ENCODE results near the gene STBD1.
"Not testable (repeated sequence)": the region's sequence is repeated elsewhere in the genome, so short reads cannot be mapped to it uniquely, and the experiment has no call there.

The STBD1 gene

GRCh38 chr4:76326515-76326914, 20.0 kb downstream of the STBD1 start:
- DNase-seq: no peak

GRCh38 chr4:76334885-76335284, 28.4 kb downstream of the STBD1 start:
- DNase-seq: no peak

DNA sequence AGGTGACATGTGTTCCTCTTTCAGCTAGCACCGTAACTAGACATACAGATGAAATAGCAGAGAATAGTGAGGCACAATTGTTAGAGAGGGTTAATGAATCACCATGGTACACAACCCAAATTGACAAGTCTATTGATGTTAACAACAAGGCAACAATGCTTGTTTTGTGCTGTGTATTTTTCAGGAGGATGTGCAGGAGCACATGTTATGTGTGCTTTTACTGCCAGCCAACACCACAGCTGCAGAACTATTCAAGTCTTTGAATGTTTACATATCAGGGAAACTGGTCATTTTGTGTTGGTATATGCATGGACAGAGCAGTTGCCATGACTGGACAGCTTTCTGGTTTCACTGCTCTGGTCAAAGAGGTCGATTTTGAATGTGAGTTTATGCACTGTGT, 32.8 kb downstream of the STBD1 start:
- DNase-seq: no peak

GRCh38 chr4:76341063-76341462, 34.5 kb downstream of the STBD1 start:
- DNase-seq: no peak

DNA sequence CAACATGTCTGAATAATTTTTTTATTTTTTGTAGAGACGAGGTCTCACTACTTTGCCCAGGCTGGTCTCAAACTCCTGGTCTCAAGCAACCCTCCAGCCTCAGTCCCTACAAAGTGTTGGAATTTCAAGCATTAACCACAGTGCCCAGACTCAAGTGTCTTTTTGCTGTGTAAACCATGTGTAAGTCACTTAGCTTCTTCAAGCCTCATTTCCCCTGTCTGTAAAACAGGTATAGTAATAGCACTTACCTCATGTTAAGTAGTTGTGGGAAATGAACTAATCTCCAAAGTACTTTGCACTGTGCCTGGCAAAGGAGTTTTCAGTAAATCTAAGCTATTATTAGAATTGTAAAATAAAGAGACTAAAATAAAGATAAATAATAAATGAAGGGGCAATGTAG, 35.7 kb downstream of the STBD1 start:
- DNase-seq: no peak

DNA sequence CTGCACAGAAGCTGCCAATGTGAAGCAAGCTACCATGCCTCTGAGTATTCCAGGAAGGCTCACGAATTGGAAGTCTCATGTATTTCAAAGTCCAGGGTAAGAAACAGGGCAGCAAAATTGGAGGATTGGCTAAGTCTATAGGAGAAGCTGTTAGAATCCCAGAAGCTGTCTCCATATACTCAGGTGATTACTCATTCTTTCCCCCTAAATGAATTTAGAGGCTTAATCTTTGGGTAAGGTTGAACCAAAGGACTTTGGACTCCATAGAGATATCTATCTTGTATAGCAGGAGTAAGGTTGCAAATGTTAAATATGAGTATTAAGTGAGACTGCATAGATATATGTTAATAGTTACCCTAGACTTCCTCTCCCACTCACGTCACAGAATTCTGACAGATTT, 36.3 kb downstream of the STBD1 start:
- DNase-seq: no peak

DNA sequence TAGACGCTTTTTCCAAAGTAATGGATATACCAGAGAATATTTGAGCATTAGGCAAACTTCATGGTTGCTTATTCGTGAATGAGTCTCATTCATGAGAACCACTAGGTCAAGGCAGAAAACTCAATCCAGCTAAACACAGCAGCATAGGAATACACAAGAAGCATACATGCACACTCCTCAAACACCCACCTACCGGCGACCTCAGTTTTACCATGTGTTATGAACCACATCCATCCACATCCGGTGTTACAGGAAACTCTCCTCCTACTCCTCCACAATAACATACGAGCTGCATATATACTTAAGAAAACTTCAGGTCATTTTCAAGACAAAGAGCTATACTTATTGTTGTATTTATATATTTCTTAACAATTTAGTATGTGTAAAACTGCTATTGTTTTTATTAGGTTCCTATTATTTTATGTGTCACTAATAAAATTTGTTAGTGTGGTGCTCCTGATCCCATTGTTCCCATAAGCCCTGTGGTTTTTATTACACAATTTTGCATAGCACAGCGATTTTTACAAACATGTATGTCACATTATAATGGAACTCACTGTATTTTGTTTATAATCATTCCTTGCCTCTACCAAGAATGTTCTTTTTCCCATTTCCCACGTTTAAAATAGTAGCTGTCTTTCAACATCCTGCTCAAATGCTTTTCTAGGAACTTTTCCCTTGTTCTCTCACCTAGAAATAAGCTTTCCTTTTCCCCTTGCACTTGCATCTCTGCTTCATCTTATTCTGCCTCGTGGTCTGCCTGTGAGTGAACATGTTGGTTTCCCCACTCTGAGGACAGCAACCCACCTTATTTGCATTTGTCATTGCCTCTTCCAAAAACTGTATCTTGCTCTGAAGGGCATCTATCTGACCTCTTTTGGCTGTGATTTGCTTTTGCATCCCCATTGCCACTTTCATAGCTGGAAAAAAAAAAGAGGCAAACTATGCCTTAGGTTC, 48.3 kb downstream of the STBD1 start:
- no peak for DNase-seq

GRCh38 chr4:76357981-76358380, 51.4 kb downstream of the STBD1 start:
- DNase-seq: no peak

GRCh38 chr4:76359881-76360466, 53.4 kb downstream of the STBD1 start:
- not testable (repeated sequence) for DNase-seq

All from activated CD4-positive, alpha-beta T cell treated with anti-CD3 and anti-CD28 coated beads, Interleukin-2, amount 50 U/mL, for 4 hours (primary cell).